HepG2 (cell line): ENCODE measurements around the gene TTC24. TPM values are rescaled to one million over a fixed set of nuclear protein-coding genes. Genes with fewer than 3 reads are reported as not detected.

Experiments
- CHD2 ChIP-seq: IDR thresholded peaks from 2 replicates; pipeline ENCODE4 v1.6.1; 2011; ENCODE audit warnings: low read depth, low read length, improper control_type of control experiment
- DZIP1 ChIP-seq: sonication (generic); formaldehyde crosslinking; IDR thresholded peaks from 2 replicates; pipeline ENCODE4 v1.5.0; 2020; ENCODE audit warnings: mild to moderate bottlenecking, missing genetic modification reagents
- EEA1 ChIP-seq: sonication (generic); formaldehyde crosslinking; IDR thresholded peaks from 2 replicates; pipeline ENCODE4 v1.5.1; 2020; ENCODE audit warnings: mild to moderate bottlenecking, missing genetic modification reagents, borderline replicate concordance
- FOSL1 ChIP-seq: sonication (generic); formaldehyde crosslinking; IDR thresholded peaks from 2 replicates; pipeline ENCODE4 v1.9.0; 2021; ENCODE audit warnings: missing genetic modification reagents, borderline replicate concordance
- GTF3A ChIP-seq: sonication (generic); formaldehyde crosslinking; conservative IDR thresholded peaks from 2 replicates; pipeline ENCODE4 v1.4.0; 2020; ENCODE audit warnings: mild to moderate bottlenecking, missing genetic modification reagents
- HBP1 ChIP-seq: IDR thresholded peaks from 2 replicates; pipeline ENCODE4 v1.6.1; 2016; ENCODE audit warnings: low read depth, control low read depth
- IRF9 ChIP-seq: sonication (generic); formaldehyde crosslinking; IDR thresholded peaks from 2 replicates; pipeline ENCODE4 v1.8.0; 2022; ENCODE audit warnings: missing genetic modification reagents, mild to moderate bottlenecking, borderline replicate concordance
- KDM6A ChIP-seq: IDR thresholded peaks from 2 replicates; pipeline ENCODE4 v1.6.1; 2016; ENCODE audit warnings: low read depth
- RFX1 ChIP-seq: fragments of 450-650 bp; IDR thresholded peaks from 2 replicates; pipeline ENCODE4 v1.6.1; 2017
- SOX5 ChIP-seq: IDR thresholded peaks from 2 replicates; pipeline ENCODE4 v1.6.1; 2016; ENCODE audit warnings: borderline replicate concordance
- SRSF9 ChIP-seq: fragments of 200-400 bp; formaldehyde crosslinking; IDR thresholded peaks from 2 replicates; pipeline ENCODE4 v1.6.1; 2018; ENCODE audit warnings: borderline replicate concordance, mild to moderate bottlenecking, low read depth, low read length; ENCODE audit not compliant: insufficient read depth, poor library complexity, severe bottlenecking
- TAF15 ChIP-seq: fragments of 200-400 bp; formaldehyde crosslinking; IDR thresholded peaks from one replicate; pipeline ENCODE4 v1.6.1; 2018; ENCODE audit warnings: mild to moderate bottlenecking, low read depth, low read length; ENCODE audit not compliant: poor library complexity, severe bottlenecking
- ZC3H13 ChIP-seq: sonication (generic); formaldehyde crosslinking; IDR thresholded peaks from 2 replicates; pipeline ENCODE4 v1.8.1; 2023; ENCODE audit warnings: mild to moderate bottlenecking, missing genetic modification reagents, moderate library complexity
- ZFP41 ChIP-seq: sonication (generic); formaldehyde crosslinking; IDR thresholded peaks from 2 replicates; pipeline ENCODE4 v1.4.0; 2020; ENCODE audit warnings: mild to moderate bottlenecking, missing genetic modification reagents, borderline replicate concordance
- ZMYM3 ChIP-seq: sonication (generic); formaldehyde crosslinking; IDR thresholded peaks from 2 replicates; pipeline ENCODE4 v1.5.1; 2020; ENCODE audit warnings: mild to moderate bottlenecking, missing genetic modification reagents
- ZNF18 ChIP-seq: sonication (generic); formaldehyde crosslinking; IDR thresholded peaks from 2 replicates; pipeline ENCODE4 v1.8.0; 2022; ENCODE audit warnings: mild to moderate bottlenecking, missing genetic modification reagents; ENCODE audit not compliant: insufficient replicate concordance
- ZNF446 ChIP-seq: sonication (generic); formaldehyde crosslinking; IDR thresholded peaks from 2 replicates; pipeline ENCODE4 v1.5.0; 2020; ENCODE audit warnings: mild to moderate bottlenecking, missing genetic modification reagents
- ZNF460 ChIP-seq: sonication (generic); formaldehyde crosslinking; IDR thresholded peaks from 2 replicates; pipeline ENCODE4 v1.5.1; 2020; ENCODE audit warnings: missing genetic modification reagents, mild to moderate bottlenecking, borderline replicate concordance
- ZNF770 ChIP-seq: sonication (generic); formaldehyde crosslinking; IDR thresholded peaks from 2 replicates; pipeline ENCODE4 v1.5.0; 2020; ENCODE audit warnings: mild to moderate bottlenecking, missing genetic modification reagents
- ZNF788 ChIP-seq: sonication (generic); formaldehyde crosslinking; IDR thresholded peaks from 2 replicates; pipeline ENCODE4 v1.5.0; 2020; ENCODE audit warnings: mild to moderate bottlenecking, missing genetic modification reagents, borderline replicate concordance
- polyA plus RNA-seq, 8 experiments: library from polyadenylated mRNA; depleted of rRNA in 3 of 8; stranded (reverse) in 7 of 8; unstranded in 1 of 8; fragments of >200 nt; fragmentation: Illumina TruSeq in 4 of 8; extraction: Trizol in 4 of 8; gene quantifications; 2 replicates each; pipeline versions ENCODE4 v1.2.1 to v1.2.3, GENCODE V29; 2011 to 2016; ENCODE audit warnings: low read depth in 4 of 8, missing spikeins in 1 of 8, mixed read lengths in 1 of 8; ENCODE audit not compliant: insufficient read depth in 1 of 8
- total RNA-seq, 5 experiments: library from RNA; depleted of rRNA; stranded (reverse); fragments of >200 nt; fragmentation: Illumina TruSeq; extraction: Trizol; gene quantifications; 2 replicates each; pipeline ENCODE4 v1.2.3, GENCODE V29; 2016; ENCODE audit warnings: low read depth in 1 of 5

The TTC24 gene
- total and polyA plus RNA-seq, 2 of the 13 experiments (the other 11 are each of a cell fraction or from before 2014, with no cell fraction given): 0.13 to 0.18 TPM

- TF ChIP-seq DZIP1 (CRISPR knock-in tag) (peak; percentile 53; the same call in 1 of the 2 replicates), ZNF18 (CRISPR knock-in tag) (no peak), ZNF460 (no peak), ZFP41 (no peak), ZNF446 (CRISPR knock-in tag) (no peak), ZNF770 (CRISPR knock-in tag) (peak; percentile 53; the same call in 1 of the 2 replicates), TAF15 (no peak), ZMYM3 (no peak), ZC3H13 (CRISPR knock-in tag) (peak; percentile 78; the same call in 1 of the 2 replicates), ZNF788 (CRISPR knock-in tag) (peak; percentile 60; the same call in 1 of the 2 replicates), HBP1 (peak; percentile 94; the same call in 1 of the 2 replicates), CHD2 (no peak), GTF3A (CRISPR knock-in tag) (0 out of 2 replicates have a peak, but pooled peaks have one; percentile 78), EEA1 (CRISPR knock-in tag) (no peak), RFX1 (peak; percentile 60), KDM6A (CRISPR knock-in tag) (no peak), SRSF9 (no peak), SOX5 (CRISPR knock-in tag) (no peak; the same call in 1 of the 2 replicates), FOSL1 (CRISPR knock-in tag) (no peak), IRF9 (CRISPR knock-in tag) (no peak)
Measured at GRCh38 chr1:156601122-156601830, 21.8 kb downstream of the TTC24 start, which contains the start of gene GPATCH4 (continued).
